NB4 (cell line): ENCODE results near the gene DARS1.

Experiments used
- CTCF ChIP-seq: IDR thresholded peaks from one replicate; pipeline ENCODE4 v1.5.1; 2012; ENCODE audit warnings: low read depth, low read length
- MAX ChIP-seq: IDR thresholded peaks from 2 replicates; pipeline ENCODE4 v1.6.1; 2011; ENCODE audit warnings: low read depth, low read length

- TF ChIP-seq CTCF: no peak
- TF ChIP-seq MAX: peak; percentile 91
Measured at GRCh38 chr2:136008205-136008865, 22.9 kb upstream of the DARS1 start.
